GM19025 (cell line): ENCODE results near the gene CLEC1B.
"Not testable (repeated sequence)": the region's sequence is repeated elsewhere in the genome, so short reads cannot be mapped to it uniquely, and the experiment has no call there.

ENCODE experiments used
- ATAC-seq: cut with Tn5 transposase; IDR thresholded peaks from one replicate; pipeline ENCODE4 v1.9.1; 2021; ENCODE audit warnings: mild to moderate bottlenecking, low read depth, moderate library complexity; ENCODE audit not compliant: unreplicated experiment

Gene CLEC1B

GRCh38 chr12:9999016-9999415 is at the start of gene CLEC1B:
CLEC1B (minus strand) TSS chr12:9999121; CDS start chr12:9999100, 21 bp downstream.
- no peak for ATAC-seq

GRCh38 chr12:10048526-10048925 is 49.6 kb upstream of the CLEC1B start:
- ATAC-seq: no peak

- no peak for ATAC-seq
Observed at GRCh38 chr12:10042167-10042566, 43.2 kb upstream of the CLEC1B start.

- ATAC-seq: no peak
Observed at GRCh38 chr12:10033783-10034545, 35.0 kb upstream of the CLEC1B start.

GRCh38 chr12:10031771-10032175 is 32.9 kb upstream of the CLEC1B start:
- no peak for ATAC-seq

- ATAC-seq: no peak
Observed at GRCh38 chr12:10031321-10031720, 32.4 kb upstream of the CLEC1B start.

GRCh38 chr12:10030446-10030845 is 31.5 kb upstream of the CLEC1B start, which contains the start of gene CLEC9A:
CLEC9A (plus strand) TSS chr12:10030682; CDS start chr12:10052688, 22,006 bp downstream.
- no peak for ATAC-seq

- no peak for ATAC-seq
Observed at GRCh38 chr12:10027721-10028120, 28.8 kb upstream of the CLEC1B start.

GRCh38 chr12:10027311-10027710 is 28.4 kb upstream of the CLEC1B start:
- no peak for ATAC-seq

GRCh38 chr12:10026666-10027065 is 27.7 kb upstream of the CLEC1B start:
- ATAC-seq: not testable (repeated sequence)

- no peak for ATAC-seq
Observed at GRCh38 chr12:10025236-10025635, 26.3 kb upstream of the CLEC1B start.

GRCh38 chr12:10021342-10021741 is 22.4 kb upstream of the CLEC1B start:
- no peak for ATAC-seq

GRCh38 chr12:10018386-10018785 is 19.5 kb upstream of the CLEC1B start:
- no peak for ATAC-seq

- ATAC-seq: no peak
Observed at GRCh38 chr12:10016881-10017280, 18.0 kb upstream of the CLEC1B start.

GRCh38 chr12:10015450-10015849 is 16.5 kb upstream of the CLEC1B start:
- ATAC-seq: no peak

- ATAC-seq: no peak
Observed at GRCh38 chr12:10012630-10013330, 13.9 kb upstream of the CLEC1B start.

- no peak for ATAC-seq
Observed at GRCh38 chr12:10001171-10001776, 2.4 kb upstream of the CLEC1B start.

GRCh38 chr12:9992296-9992695 is 6.6 kb downstream of the CLEC1B start:
- no peak for ATAC-seq

GRCh38 chr12:9991876-9992275 is 7.0 kb downstream of the CLEC1B start:
- ATAC-seq: no peak

- ATAC-seq: no peak
Observed at GRCh38 chr12:9980126-9980525, 18.8 kb downstream of the CLEC1B start.

GRCh38 chr12:9977916-9978315 is 21.0 kb downstream of the CLEC1B start:
- ATAC-seq: no peak
